SK-N-SH (cell line): ENCODE data around the gene TBKBP1.

Experiments used
- CTCF ChIP-seq: fragments of 200-600 bp; sonication (generic); IDR thresholded peaks from 2 replicates; pipeline ENCODE4 v1.6.1; 2017; ENCODE audit warnings: antibody characterized with exemption, mild to moderate bottlenecking, moderate library complexity
- MAX ChIP-seq: IDR thresholded peaks from 2 replicates; pipeline ENCODE4 v1.4.0; 2012; ENCODE audit warnings: low read depth
- POLR2AphosphoS5 ChIP-seq: IDR thresholded peaks from 2 replicates; pipeline ENCODE4 v1.6.1; 2012; ENCODE audit warnings: low read depth, low read length
- TAF1 ChIP-seq: IDR thresholded peaks from 2 replicates; pipeline ENCODE4 v1.6.1; 2012; ENCODE audit warnings: low read depth, mild to moderate bottlenecking, low read length, moderate library complexity, borderline replicate concordance

- TF ChIP-seq POLR2AphosphoS5, result no peak
- no peak for TF ChIP-seq MAX
- no peak for TF ChIP-seq TAF1
- no peak for TF ChIP-seq CTCF
These were observed 35.5 kb downstream of the TBKBP1 start for GRCh38 chr17:47729476-47729875.
